MM.1S (cell line): ENCODE results near the gene TIGAR.

Experiments used
- DNase-seq: peaks from one replicate; pipeline ENCODE4 v3.0.0-alpha.2; 2015
- H2AFZ ChIP-seq: fragments of 300-600 bp; sonication (generic); 2 replicates; pipeline ENCODE4 v1.6.0; 2016; ENCODE audit warnings: antibody characterized with exemption, low read length
- H3F3A ChIP-seq: fragments of 300-600 bp; sonication (generic); 2 replicates; pipeline ENCODE4 v1.6.1; 2016; ENCODE audit warnings: mild to moderate bottlenecking, antibody characterized with exemption, low read length, moderate library complexity, mixed read lengths; ENCODE audit not compliant: insufficient read depth
- H3K27ac ChIP-seq: fragments of 300-600 bp; sonication (generic); 2 replicates; pipeline ENCODE4 v1.5.1; 2016; ENCODE audit warnings: mild to moderate bottlenecking, low read length
- H3K27me3 ChIP-seq: fragments of 300-600 bp; sonication (generic); replicated peaks from 2 replicates; pipeline ENCODE4 v1.6.0; 2016; ENCODE audit warnings: low read length; ENCODE audit not compliant: insufficient read depth
- H3K36me3 ChIP-seq: fragments of 300-600 bp; sonication (generic); replicated peaks from 2 replicates; pipeline ENCODE4 v1.6.1; 2016; ENCODE audit warnings: mild to moderate bottlenecking, low read length, mixed read lengths; ENCODE audit not compliant: insufficient read depth
- H3K4me1 ChIP-seq: fragments of 300-600 bp; sonication (generic); 2 replicates; pipeline ENCODE4 v1.6.1; 2016; ENCODE audit warnings: low read length, mixed read lengths
- H3K4me2 ChIP-seq: fragments of 300-600 bp; sonication (generic); 2 replicates; pipeline ENCODE4 v1.6.0; 2016; ENCODE audit warnings: low read depth, low read length
- H3K4me3 ChIP-seq: fragments of 300-600 bp; sonication (generic); 2 replicates; pipeline ENCODE4 v1.5.1; 2016; ENCODE audit warnings: low read length, mixed read lengths
- H3K79me2 ChIP-seq: fragments of 300-600 bp; sonication (generic); 2 replicates; pipeline ENCODE4 v1.6.1; 2016; ENCODE audit warnings: mixed run types, low read length, mixed read lengths
- H3K9ac ChIP-seq: fragments of 300-600 bp; sonication (generic); 2 replicates; pipeline ENCODE4 v1.6.1; 2016; ENCODE audit warnings: low read length, mixed read lengths
- H3K9me2 ChIP-seq: fragments of 300-600 bp; sonication (generic); replicated peaks from 2 replicates; pipeline ENCODE4 v1.6.1; 2016; ENCODE audit warnings: mild to moderate bottlenecking, low read length, mixed read lengths; ENCODE audit not compliant: insufficient read depth
- H3K9me3 ChIP-seq: fragments of 300-600 bp; sonication (generic); replicated peaks from 2 replicates; pipeline ENCODE4 v1.6.1; 2016; ENCODE audit warnings: mild to moderate bottlenecking, low read length, mixed read lengths; ENCODE audit not compliant: insufficient read depth
- H4K20me1 ChIP-seq: fragments of 300-600 bp; sonication (generic); 2 replicates; pipeline ENCODE4 v1.6.1; 2016; ENCODE audit warnings: mild to moderate bottlenecking, low read length, moderate library complexity, mixed read lengths; ENCODE audit not compliant: insufficient read depth
- CTCF ChIP-seq: fragments of 300-600 bp; sonication (generic); IDR thresholded peaks from 2 replicates; pipeline ENCODE4 v1.5.1; 2016; ENCODE audit warnings: antibody characterized with exemption, low read length, mixed read lengths
- EZH2 ChIP-seq: fragments of 300-600 bp; sonication (generic); optimal IDR thresholded peaks from 2 replicates; pipeline ENCODE3; 2017; ENCODE audit warnings: low read depth, mild to moderate bottlenecking, antibody characterized with exemption, low read length, mixed read lengths
- EZH2phosphoT487 ChIP-seq: fragments of 300-600 bp; sonication (generic); IDR thresholded peaks from 2 replicates; pipeline ENCODE4 v1.6.1; 2018; ENCODE audit warnings: antibody characterized with exemption, low read length

TIGAR gene

GRCh38 chr12:4320853-4321701, at the start of gene TIGAR:
Gene TIGAR, plus strand, starts transcription at chr12:4321213. Its CDS starts 59 bp downstream, at chr12:4321272.
- Histone ChIP-seq H4K20me1 (no peaks in the 10 kb centered on the region), H3K9ac (peak within 1 kb of the TSS; percentile 78)

GRCh38 chr12:4271717-4272423, 49.1 kb upstream of the TIGAR start:
- H3K27ac ChIP-seq, result peak overlapping the region; percentile 98
- peak overlapping the region; percentile 100 for H3K9ac ChIP-seq
- peak overlapping the region; percentile 91 for H3K4me3 ChIP-seq
- H2AFZ ChIP-seq, result peak overlapping the region; percentile 61; the same call in 1 of the 2 replicates
- TF ChIP-seq EZH2 (no peak), EZH2phosphoT487 (no peak), CTCF (no peak)
- H3K27me3 ChIP-seq, result peaks cover 21% of the 10 kb centered on the region
- H4K20me1 ChIP-seq, result peaks cover 11% of the 10 kb centered on the region; the same call in 1 of the 2 replicates
- H3K4me1 ChIP-seq, result peaks cover 18% of the 10 kb centered on the region
- peak overlapping the region; percentile 99 for H3K4me2 ChIP-seq
- no peaks in the 10 kb centered on the region for H3K9me2 ChIP-seq
- H3F3A ChIP-seq, result peaks cover 53% of the 10 kb centered on the region
- DNase-seq, result peak; percentile 95
- no peaks in the 10 kb centered on the region for H3K9me3 ChIP-seq
- H3K36me3 ChIP-seq, result peaks cover 11% of the 10 kb centered on the region; the same call in 1 of the 2 replicates
- peaks cover 41% of the 10 kb centered on the region for H3K79me2 ChIP-seq

More at GRCh38 chr12:4320853-4321701, at the start of gene TIGAR:
- H3K9me3 ChIP-seq, result no peaks in the 10 kb centered on the region
- H3K36me3 ChIP-seq, result no peaks in the 10 kb centered on the region
- H3F3A ChIP-seq, result no peaks in the 10 kb centered on the region; the same call in 1 of the 2 replicates
- peaks cover 3% of the 10 kb centered on the region; the same call in 1 of the 2 replicates for H3K79me2 ChIP-seq
- peak within 1 kb of the TSS; percentile 94 for H3K4me2 ChIP-seq
- H2AFZ ChIP-seq, result peak within 1 kb of the TSS; percentile 96
- no peaks in the 10 kb centered on the region for H3K27me3 ChIP-seq
- H3K9me2 ChIP-seq, result no peaks in the 10 kb centered on the region
- H3K27ac ChIP-seq, result peak within 1 kb of the TSS; percentile 45; the same call in 1 of the 2 replicates
- peak within 1 kb of the TSS; percentile 88 for H3K4me3 ChIP-seq
- DNase-seq, result peak; percentile 97
- peaks cover 4% of the 10 kb centered on the region; the same call in 1 of the 2 replicates for H3K4me1 ChIP-seq
- TF ChIP-seq EZH2 (no peak), EZH2phosphoT487 (no peak), CTCF (no peak)

GRCh38 chr12:4272424-4273272, 48.4 kb upstream of the TIGAR start:
- H3F3A ChIP-seq, result peaks cover 61% of the 10 kb centered on the region
- peaks cover 18% of the 10 kb centered on the region for H4K20me1 ChIP-seq
- H3K9me2 ChIP-seq, result no peaks in the 10 kb centered on the region
- peak overlapping the region; percentile 100 for H3K9ac ChIP-seq
- peaks cover 49% of the 10 kb centered on the region for H3K79me2 ChIP-seq
- peak overlapping the region; percentile 28; the same call in 1 of the 2 replicates for H2AFZ ChIP-seq
- TF ChIP-seq CTCF (no peak), EZH2 (no peak), EZH2phosphoT487 (no peak)
- H3K4me3 ChIP-seq, result peak overlapping the region; percentile 91
- H3K4me2 ChIP-seq, result peak overlapping the region; percentile 99
- peak; percentile 78 for DNase-seq
- H3K27ac ChIP-seq, result peak overlapping the region; percentile 98
- H3K9me3 ChIP-seq, result no peaks in the 10 kb centered on the region
- H3K4me1 ChIP-seq, result peaks cover 25% of the 10 kb centered on the region
- peaks cover 17% of the 10 kb centered on the region for H3K36me3 ChIP-seq
- H3K27me3 ChIP-seq, result peaks cover 13% of the 10 kb centered on the region
